SH-SY5Y (cell line): Measurements from ENCODE around the gene NOB1.

Experiments
- GATA2 ChIP-seq: IDR thresholded peaks from 2 replicates; pipeline ENCODE4 v1.6.1; 2011; ENCODE audit warnings: mild to moderate bottlenecking, low read depth, low read length
- GATA3 ChIP-seq: IDR thresholded peaks from 2 replicates; pipeline ENCODE4 v1.6.1; 2011; ENCODE audit warnings: low read depth, mild to moderate bottlenecking, low read length, moderate library complexity

DNA sequence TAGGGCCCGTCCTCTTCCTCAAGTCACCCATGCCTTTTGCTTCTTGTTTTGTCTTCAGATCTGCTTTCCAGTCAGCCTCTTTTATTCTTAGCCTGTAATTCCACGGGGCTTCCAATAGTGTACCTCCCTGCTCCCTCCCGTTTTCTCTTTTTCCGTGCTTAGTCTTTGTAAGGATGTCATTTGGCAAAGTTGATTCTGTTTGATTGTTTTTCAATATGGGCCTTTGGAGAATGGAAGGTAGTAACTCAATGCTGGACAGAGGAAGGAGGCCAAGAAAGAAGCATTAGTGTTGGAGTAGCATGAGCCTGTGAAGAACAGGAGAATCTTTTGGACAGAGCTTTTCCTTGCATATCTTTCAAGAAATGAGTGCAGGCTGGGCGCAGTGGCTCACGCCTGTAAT lies 13.9 kb upstream of the NOB1 start:
- TF ChIP-seq GATA3, result no peak
- TF ChIP-seq GATA2, result no peak
